Gastrocnemius medialis (tissue), 4 donors: ENCODE data around the gene CD244. TPM values are rescaled to one million over a fixed set of nuclear protein-coding genes. Genes with fewer than 3 reads are reported as not detected.
"Not testable (repeated sequence)": the region's sequence is repeated elsewhere in the genome, so short reads cannot be mapped to it uniquely, and the experiment has no call there.

Experiments used
- ATAC-seq, 2 donors: fragments of 150-250 bp; one replicate each; pipeline ENCODE4 v1.9.1; 2016
- DNase-seq, 2 donors: peaks; one replicate each; pipeline ENCODE4 v3.0.0-alpha.2; 2019
- H3K27ac ChIP-seq, 4 donors: fragments of 200-600 bp; sonication (generic); 1 replicate in 1 of 4; 2 replicates in 3 of 4; pipeline ENCODE4 v1.5.1; 2016 to 2018; ENCODE audit warnings: mild to moderate bottlenecking in 2 of 4, moderate library complexity in 1 of 4
- H3K27me3 ChIP-seq, 3 donors: fragments of 200-600 bp; sonication (generic) in 2 of 3; 1 replicate in 1 of 3; 2 replicates in 2 of 3; pipeline versions ENCODE4 v1.5.1 to v1.6.0; 2016 to 2019; ENCODE audit warnings: mild to moderate bottlenecking in 1 of 3, moderate library complexity in 1 of 3
- H3K36me3 ChIP-seq, 2 donors: fragments of 200-600 bp; sonication (generic) in 1 of 2; one replicate each; pipeline ENCODE4 v1.5.1; 2017 to 2018
- H3K4me1 ChIP-seq, 2 donors: fragments of 200-600 bp; sonication (generic) in 1 of 2; one replicate each; pipeline ENCODE4 v1.5.1; 2016 to 2017; ENCODE audit warnings: mild to moderate bottlenecking in 2 of 2
- H3K4me3 ChIP-seq, 4 donors: fragments of 200-600 bp; sonication (generic) in 3 of 4; 1 replicate in 1 of 4; 2 replicates in 3 of 4; pipeline ENCODE4 v1.5.1; 2016 to 2019; ENCODE audit warnings: mild to moderate bottlenecking in 2 of 4
- H3K9me3 ChIP-seq, 3 donors: fragments of 200-600 bp; sonication (generic) in 2 of 3; 1 replicate in 1 of 3; 2 replicates in 2 of 3; pipeline ENCODE4 v1.5.1; 2016 to 2019
- POLR2A ChIP-seq, 2 donors: fragments of 450-650 bp; IDR thresholded peaks; one replicate each; pipeline ENCODE4 v1.6.1; 2017; ENCODE audit warnings: antibody characterized with exemption in 2 of 2, mild to moderate bottlenecking in 2 of 2, moderate library complexity in 2 of 2
- in situ Hi-C, 4 donors: fragments of 200-750 bp; cut with MboI; loops; one replicate each; pipeline versions ENCODE4 v1.15.0 to v1.8.0; 2017; ENCODE audit warnings: low sequenced_read_pairs in 4 of 4
- intact Hi-C: fragments of 100-400 bp; cut with DNase I; formaldehyde crosslinking; loops from one replicate; pipeline ENCODE4 v1.15.1; 2023; ENCODE audit warnings: low total_unique reads
- total RNA-seq, 4 donors: library from RNA; depleted of rRNA; stranded (reverse); fragments of >200 nt; gene quantifications; one replicate each; pipeline versions ENCODE4 v1.1.0 to v1.2.3, GENCODE V29; 2016
- TF ChIP-seq, protein P1 (sequence below), 5 experiments: fragments of 450-650 bp in 3 of 5; fragments of 200-600 bp in 2 of 5; sonication (generic) in 2 of 5; IDR thresholded peaks in 4 of 5; conservative IDR thresholded peaks in 1 of 5; 1 replicate in 4 of 5; 2 replicates in 1 of 5; pipeline ENCODE4 v1.5.1; 2016 to 2019; ENCODE audit warnings: antibody characterized with exemption in 5 of 5, mild to moderate bottlenecking in 3 of 5, moderate library complexity in 3 of 5

Gene CD244
- total RNA-seq, 4 donors from 2014 or later = not detected

DNA sequence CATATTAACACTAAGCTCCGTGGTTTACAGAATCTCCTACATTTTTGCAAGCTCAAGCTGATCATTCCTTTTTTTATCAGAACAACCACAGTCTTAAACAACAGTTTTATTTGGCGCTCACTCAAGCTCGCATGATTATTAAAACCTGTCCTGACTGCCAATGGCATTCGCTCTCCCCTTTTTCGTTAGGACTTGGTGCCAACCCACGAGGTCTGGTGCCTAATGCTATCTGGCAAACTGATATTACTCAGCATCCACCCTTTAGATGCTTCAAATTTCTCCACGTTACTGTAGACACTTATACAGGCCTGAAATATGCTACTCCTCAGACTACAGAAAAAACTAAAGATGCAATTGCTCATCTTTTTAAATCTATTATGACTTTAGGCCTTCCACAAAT lies 45.3 kb upstream of the CD244 start:
- no peaks in the 10 kb centered on the region for H3K9me3 ChIP-seq
- DNase-seq (no peak), ATAC-seq (no peak)
- no peak for TF ChIP-seq POLR2A (IDR thresholded peaks at IDR 0.05)
- TF ChIP-seq, protein P1, sequence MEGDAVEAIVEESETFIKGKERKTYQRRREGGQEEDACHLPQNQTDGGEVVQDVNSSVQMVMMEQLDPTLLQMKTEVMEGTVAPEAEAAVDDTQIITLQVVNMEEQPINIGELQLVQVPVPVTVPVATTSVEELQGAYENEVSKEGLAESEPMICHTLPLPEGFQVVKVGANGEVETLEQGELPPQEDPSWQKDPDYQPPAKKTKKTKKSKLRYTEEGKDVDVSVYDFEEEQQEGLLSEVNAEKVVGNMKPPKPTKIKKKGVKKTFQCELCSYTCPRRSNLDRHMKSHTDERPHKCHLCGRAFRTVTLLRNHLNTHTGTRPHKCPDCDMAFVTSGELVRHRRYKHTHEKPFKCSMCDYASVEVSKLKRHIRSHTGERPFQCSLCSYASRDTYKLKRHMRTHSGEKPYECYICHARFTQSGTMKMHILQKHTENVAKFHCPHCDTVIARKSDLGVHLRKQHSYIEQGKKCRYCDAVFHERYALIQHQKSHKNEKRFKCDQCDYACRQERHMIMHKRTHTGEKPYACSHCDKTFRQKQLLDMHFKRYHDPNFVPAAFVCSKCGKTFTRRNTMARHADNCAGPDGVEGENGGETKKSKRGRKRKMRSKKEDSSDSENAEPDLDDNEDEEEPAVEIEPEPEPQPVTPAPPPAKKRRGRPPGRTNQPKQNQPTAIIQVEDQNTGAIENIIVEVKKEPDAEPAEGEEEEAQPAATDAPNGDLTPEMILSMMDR (IDR thresholded peaks at IDR 0.05 in 4 of 5, conservative IDR thresholded peaks at IDR 0.05 in 1 of 5) = no peak
- H3K27me3 ChIP-seq = no peaks in the 10 kb centered on the region
- no peaks in the 10 kb centered on the region for H3K36me3 ChIP-seq
- intact Hi-C loops = no loop called here
- in situ Hi-C loops = no loop called here
- H3K4me1 ChIP-seq = no peaks in the 10 kb centered on the region
- no peak overlapping the region for H3K4me3 ChIP-seq
- no peak overlapping the region for H3K27ac ChIP-seq

DNA sequence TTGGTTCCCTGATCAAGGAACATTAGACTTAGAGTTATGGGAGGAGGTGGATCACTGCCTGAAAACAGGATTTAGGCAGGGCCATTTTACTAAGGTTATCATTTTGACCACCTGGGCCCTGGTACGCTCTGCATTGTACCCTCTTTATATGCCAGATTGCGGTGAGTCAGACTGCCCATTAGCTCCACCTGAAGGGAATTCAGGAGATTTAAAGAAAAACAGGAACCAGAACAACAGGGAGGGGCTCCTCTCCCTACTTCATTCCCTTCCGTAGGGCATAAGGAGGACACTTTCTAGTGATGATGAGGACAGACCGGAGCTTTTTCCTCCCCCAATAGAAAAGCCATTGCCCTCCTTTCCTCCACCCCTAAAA lies 42.9 kb upstream of the CD244 start:
- no peak for ATAC-seq
- Histone ChIP-seq H3K27me3 (no peaks in the 10 kb centered on the region), H3K4me3 (no peak overlapping the region), H3K36me3 (no peaks in the 10 kb centered on the region), H3K9me3 (no peaks in the 10 kb centered on the region), H3K27ac (no peak overlapping the region), H3K4me1 (no peaks in the 10 kb centered on the region)
- TF ChIP-seq POLR2A (IDR thresholded peaks at IDR 0.05) = no peak
- TF ChIP-seq, protein P1 (IDR thresholded peaks at IDR 0.05 in 4 of 5, conservative IDR thresholded peaks at IDR 0.05 in 1 of 5) = no peak
- no peak for DNase-seq
- intact Hi-C loops = no loop called here
- in situ Hi-C loops = no loop called here

GRCh38 chr1:160904783-160905616 lies 42.3 kb upstream of the CD244 start:
- Histone ChIP-seq H3K36me3 (no peaks in the 10 kb centered on the region), H3K27me3 (no peaks in the 10 kb centered on the region), H3K4me3 (no peak overlapping the region), H3K4me1 (no peaks in the 10 kb centered on the region), H3K9me3 (no peaks in the 10 kb centered on the region), H3K27ac (no peak overlapping the region)
- ATAC-seq (no peak), DNase-seq (no peak)
- intact Hi-C loops = no loop called here
- in situ Hi-C loops = no loop called here
- no peak for TF ChIP-seq POLR2A (IDR thresholded peaks at IDR 0.05)
- TF ChIP-seq, protein P1 (IDR thresholded peaks at IDR 0.05 in 4 of 5, conservative IDR thresholded peaks at IDR 0.05 in 1 of 5) = no peak

- DNase-seq, H3K27me3 ChIP-seq, H3K4me3 ChIP-seq, ATAC-seq, H3K9me3 ChIP-seq, H3K36me3 ChIP-seq, H3K27ac ChIP-seq, intact Hi-C loops, H3K4me1 ChIP-seq, in situ Hi-C loops: not testable (repeated sequence)
Measured at GRCh38 chr1:160902251-160902650, 39.6 kb upstream of the CD244 start.

DNA sequence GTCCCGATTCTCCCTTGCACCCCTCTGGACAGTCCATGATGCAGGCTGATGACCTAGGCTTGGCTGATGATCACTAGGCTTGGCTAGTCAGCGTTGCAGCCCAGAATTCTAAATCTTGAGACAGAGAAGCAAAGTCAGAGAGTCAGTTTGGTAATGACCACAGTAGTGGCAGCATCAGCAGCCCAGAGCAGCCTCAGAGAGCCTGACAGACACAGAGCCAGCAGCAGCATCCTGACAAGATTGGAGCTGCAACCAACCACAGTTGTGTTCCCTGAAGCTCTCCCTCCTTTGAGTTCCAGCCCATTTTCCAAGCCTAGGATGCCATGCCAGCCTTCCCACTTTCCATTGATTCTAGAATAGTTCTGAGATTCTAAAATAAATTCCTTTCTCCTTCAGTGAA lies 39.1 kb upstream of the CD244 start:
- Histone ChIP-seq H3K27me3 (no peaks in the 10 kb centered on the region), H3K9me3 (no peaks in the 10 kb centered on the region), H3K36me3 (no peaks in the 10 kb centered on the region), H3K4me1 (no peaks in the 10 kb centered on the region), H3K4me3 (no peak overlapping the region), H3K27ac (no peak overlapping the region)
- in situ Hi-C loops = no loop called here
- ATAC-seq = no peak
- no peak for DNase-seq
- intact Hi-C loops = no loop called here
- no peak for TF ChIP-seq POLR2A (IDR thresholded peaks at IDR 0.05)
- TF ChIP-seq, protein P1 (IDR thresholded peaks at IDR 0.05 in 4 of 5, conservative IDR thresholded peaks at IDR 0.05 in 1 of 5) = no peak

GRCh38 chr1:160900683-160901082 lies 38.0 kb upstream of the CD244 start:
- H3K36me3 ChIP-seq, H3K4me1 ChIP-seq, H3K27me3 ChIP-seq, H3K4me3 ChIP-seq, H3K9me3 ChIP-seq, H3K27ac ChIP-seq, DNase-seq, ATAC-seq, in situ Hi-C loops, intact Hi-C loops: not testable (repeated sequence)

DNA sequence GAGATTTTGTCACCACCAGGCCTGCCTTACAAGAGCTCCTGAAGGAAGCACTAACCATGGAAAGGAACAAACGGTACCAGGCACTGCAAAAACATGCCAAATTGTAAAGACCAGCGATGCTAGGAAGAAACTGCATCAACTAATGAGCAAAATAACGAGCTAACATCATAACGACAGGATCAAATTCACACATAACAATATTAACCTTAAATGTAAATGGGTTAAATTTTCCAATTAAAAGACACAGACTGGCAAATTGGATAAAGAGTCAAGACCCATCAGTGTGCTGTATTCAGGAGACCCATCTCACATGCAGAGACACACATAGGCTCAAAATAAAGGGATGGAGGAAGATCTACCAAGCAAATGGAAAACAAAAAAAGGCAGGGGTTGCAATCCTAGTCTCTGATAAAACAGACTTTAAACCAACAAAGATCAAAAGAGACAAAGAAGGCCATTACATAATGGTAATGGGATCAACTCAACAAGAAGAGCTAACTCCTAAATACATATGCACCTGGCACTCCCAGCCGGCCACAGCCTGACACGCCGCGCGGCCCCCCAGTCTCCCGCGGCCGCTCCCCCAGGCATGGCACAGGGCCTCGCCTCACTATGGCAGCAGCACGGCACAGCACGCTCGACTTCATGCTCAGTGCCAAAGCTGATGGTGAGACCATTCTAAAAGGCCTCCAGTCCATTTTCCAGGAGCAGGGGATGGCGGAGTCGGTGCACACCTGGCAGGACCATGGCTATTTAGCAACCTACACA lies 31.9 kb upstream of the CD244 start:
- ATAC-seq, H3K36me3 ChIP-seq, intact Hi-C loops, H3K27me3 ChIP-seq, H3K4me1 ChIP-seq, in situ Hi-C loops, H3K4me3 ChIP-seq, H3K9me3 ChIP-seq, H3K27ac ChIP-seq, DNase-seq: not testable (repeated sequence)
